Pancreas (tissue), 10 donors: ENCODE data around the gene DIP2C. TPM values are rescaled to one million over a fixed set of nuclear protein-coding genes. Genes with fewer than 3 reads are reported as not detected.

Experiments
- ATAC-seq, 4 donors: fragments of 200-7000 bp; cut with Tn5 transposase; one replicate each; pipeline versions ENCODE4 v1.8.0 to v1.9.1; 2020; ENCODE audit warnings: mild to moderate bottlenecking in 4 of 4, moderate library complexity in 4 of 4
- DNase-seq, 6 donors: peaks; one replicate each; pipeline ENCODE4 v3.0.0-alpha.2; 2020
- FAIRE-seq: peaks from 2 replicates; lab custom pipeline; 2012; peaks lifted over from hg19 to GRCh38; lab: Jason Lieb, UNC
- H3K27ac ChIP-seq, 4 donors: fragments of 200-600 bp; sonication (generic); 1 replicate in 3 of 4; 2 replicates in 1 of 4; pipeline versions ENCODE4 v1.5.0 to v1.8.0; 2020
- H3K27me3 ChIP-seq, 4 donors: fragments of 200-600 bp; one replicate each; pipeline ENCODE4 v1.8.0; 2021
- H3K36me3 ChIP-seq, 3 donors: fragments of 200-600 bp; sonication (generic) in 1 of 3; one replicate each; pipeline versions ENCODE4 v1.5.0 to v1.8.0; 2020 to 2021
- H3K4me1 ChIP-seq, 3 donors: fragments of 200-600 bp; one replicate each; pipeline ENCODE4 v1.8.0; 2021
- H3K4me3 ChIP-seq, 4 donors: fragments of 200-600 bp; sonication (generic) in 2 of 4; one replicate each; pipeline versions ENCODE4 v1.5.0 to v1.8.0; 2020 to 2021
- H3K9me3 ChIP-seq, 4 donors: fragments of 200-600 bp; one replicate each; pipeline ENCODE4 v1.8.0; 2021
- WGBS, 2 donors: extraction: QIAGEN DNeasy Blood & Tissue Kit; methylation state at CpG; one replicate each; pipeline ENCODE4 v1.1.7; 2013; 5-methylcytosine and 5-hydroxymethylcytosine counted together
- intact Hi-C, 3 donors: fragments of 100-400 bp; cut with DNase I; formaldehyde crosslinking; loops; one replicate each; pipeline versions ENCODE4 v1.11.1 to v1.14.2; 2022
- polyA plus RNA-seq, 2 donors: library from polyadenylated mRNA; stranded (reverse); fragments of 200-250 nt; gene quantifications; one replicate each; pipeline ENCODE4 v1.2.3, GENCODE V29; 2013
- total RNA-seq, 6 donors: library from RNA; stranded (reverse); fragmentation: NEBNext Ultra II Directional in 4 of 6; extraction: Animal tissue kit (Norgen Biotek cat#: 25700) in 4 of 6; gene quantifications; one replicate each; pipeline versions ENCODE4 v1.2.1 to v1.2.4, GENCODE V29; 2021 to 2023
- TF ChIP-seq, protein P1 (sequence below), 4 donors: fragments of 200-600 bp; sonication (generic) in 3 of 4; IDR thresholded peaks; one replicate each; pipeline versions ENCODE4 v1.5.0 to v1.8.0; 2021; ENCODE audit warnings: antibody characterized with exemption in 4 of 4
- donor health status: healthy with polysubstance abuse.
- donor health status: DM: no; HTN: no; CAD: no; lungs with moderate emphysema.
- donor health status: DM: no; HTN: no; CAD: no.
- donor health status: control.
- donor health status: control.
- donor health status: Bipolar disorder and iron deficiency.
- donor health status: DM: yes; HTN: yes; CAD: no.
- donor health status: DM: no; HTN: no; CAD: no.
- donor health status: DM: no; HTN: no; CAD: no.
- donor health status: DM: yes; HTN: yes; CAD: no.

Gene DIP2C
- total and polyA plus RNA-seq, 8 donors, result 4.3 to 11.8 (median 7.3) TPM

DNA sequence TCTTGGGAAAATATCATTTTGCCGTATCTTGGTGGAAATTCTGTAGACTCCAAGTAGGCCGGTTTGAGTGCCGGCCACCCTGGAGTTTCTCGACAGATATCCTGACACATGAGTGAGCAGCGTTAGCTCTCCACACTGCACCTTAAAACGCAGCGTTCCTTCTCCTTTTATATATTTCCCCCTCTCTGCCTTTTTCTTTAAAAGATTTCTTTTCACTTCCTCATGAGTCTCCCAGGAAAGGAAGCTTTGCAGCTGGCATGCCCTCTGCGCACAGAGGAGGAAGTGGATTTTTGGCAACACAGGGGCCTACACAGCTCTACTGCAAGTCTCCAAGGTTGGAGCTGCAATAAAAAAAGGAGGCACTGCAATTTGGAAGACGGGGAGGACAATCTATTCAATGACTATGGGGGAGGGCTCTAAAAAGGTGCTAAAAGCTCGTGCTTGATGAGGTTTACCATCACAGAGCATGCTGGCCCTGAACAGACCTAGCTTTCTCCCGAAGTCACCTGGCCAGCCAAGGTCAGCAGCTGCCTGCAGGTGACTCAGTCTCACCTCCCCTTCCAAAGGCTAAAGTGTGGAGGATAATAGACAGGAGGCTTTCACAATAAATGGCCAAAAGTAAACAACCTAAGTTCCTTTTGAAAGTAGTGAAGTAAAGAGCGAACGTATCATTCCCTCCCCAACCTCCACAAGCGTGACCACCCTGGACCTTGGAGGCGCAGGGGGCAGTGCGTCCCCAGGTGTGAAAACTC is 301.4 kb downstream of the DIP2C start:
- H3K4me1 ChIP-seq, result no peaks in the 10 kb centered on the region
- ATAC-seq, result peak; percentile 48 to 78 (median 56)
- no peaks in the 10 kb centered on the region for H3K9me3 ChIP-seq
- H3K36me3 ChIP-seq, result peaks cover 0 to 20% (median 9%) of the 10 kb centered on the region in 3 donors
- no peak overlapping the region for H3K4me3 ChIP-seq
- WGBS, 2 donors, result 81 to 83% methylated on average over 16 of the region's 16 CpGs
- H3K27me3 ChIP-seq, result no peaks in the 10 kb centered on the region
- DNase-seq, result no peak
- intact Hi-C loops, result no loop called here
- peak overlapping the region in 2 of 4 donors; percentile 1 to 18 for H3K27ac ChIP-seq
- FAIRE-seq, result no peak
- TF ChIP-seq, protein P1, sequence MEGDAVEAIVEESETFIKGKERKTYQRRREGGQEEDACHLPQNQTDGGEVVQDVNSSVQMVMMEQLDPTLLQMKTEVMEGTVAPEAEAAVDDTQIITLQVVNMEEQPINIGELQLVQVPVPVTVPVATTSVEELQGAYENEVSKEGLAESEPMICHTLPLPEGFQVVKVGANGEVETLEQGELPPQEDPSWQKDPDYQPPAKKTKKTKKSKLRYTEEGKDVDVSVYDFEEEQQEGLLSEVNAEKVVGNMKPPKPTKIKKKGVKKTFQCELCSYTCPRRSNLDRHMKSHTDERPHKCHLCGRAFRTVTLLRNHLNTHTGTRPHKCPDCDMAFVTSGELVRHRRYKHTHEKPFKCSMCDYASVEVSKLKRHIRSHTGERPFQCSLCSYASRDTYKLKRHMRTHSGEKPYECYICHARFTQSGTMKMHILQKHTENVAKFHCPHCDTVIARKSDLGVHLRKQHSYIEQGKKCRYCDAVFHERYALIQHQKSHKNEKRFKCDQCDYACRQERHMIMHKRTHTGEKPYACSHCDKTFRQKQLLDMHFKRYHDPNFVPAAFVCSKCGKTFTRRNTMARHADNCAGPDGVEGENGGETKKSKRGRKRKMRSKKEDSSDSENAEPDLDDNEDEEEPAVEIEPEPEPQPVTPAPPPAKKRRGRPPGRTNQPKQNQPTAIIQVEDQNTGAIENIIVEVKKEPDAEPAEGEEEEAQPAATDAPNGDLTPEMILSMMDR (IDR thresholded peaks at IDR 0.05), result no peak

- peak overlapping the region in 1 of 4 donors; percentile 1 for H3K27ac ChIP-seq
- FAIRE-seq, result no peak
Observed at GRCh38 chr10:387593-387891, 301.9 kb downstream of the DIP2C start.

GRCh38 chr10:386771-387592 is 302.5 kb downstream of the DIP2C start:
- intact Hi-C loops, result no loop called here
- H3K4me1 ChIP-seq, result no peaks in the 10 kb centered on the region
- no peak for FAIRE-seq
- no peaks in the 10 kb centered on the region for H3K27me3 ChIP-seq
- TF ChIP-seq, protein P1 (IDR thresholded peaks at IDR 0.05), result no peak
- H3K9me3 ChIP-seq, result no peaks in the 10 kb centered on the region
- no peak overlapping the region for H3K27ac ChIP-seq
- no peak overlapping the region for H3K4me3 ChIP-seq
- H3K36me3 ChIP-seq, result peaks cover 0 to 26% (median 9%) of the 10 kb centered on the region in 3 donors
- ATAC-seq, result peak in 2 of 4 donors; percentile 20 to 38
- no peak for DNase-seq
- 86 to 87% methylated on average over 27 of the region's 27 CpGs for WGBS, 2 donors

More at GRCh38 chr10:387593-387891, 301.9 kb downstream of the DIP2C start:
- intact Hi-C loops, result no loop called here
- DNase-seq (no peak), ATAC-seq (no peak)
- no peak overlapping the region for H3K4me3 ChIP-seq
- WGBS, 2 donors, result 90 to 95% methylated on average over 5 of the region's 5 CpGs
- no peaks in the 10 kb centered on the region for H3K9me3 ChIP-seq
- H3K36me3 ChIP-seq, result peaks cover 0 to 25% (median 9%) of the 10 kb centered on the region in 3 donors
- H3K27me3 ChIP-seq, result no peaks in the 10 kb centered on the region
- H3K4me1 ChIP-seq, result no peaks in the 10 kb centered on the region
- TF ChIP-seq, protein P1 (IDR thresholded peaks at IDR 0.05), result no peak

- no peak overlapping the region for H3K4me3 ChIP-seq
- H3K9me3 ChIP-seq, result no peaks in the 10 kb centered on the region
- 87 to 89% methylated on average over 31 of the region's 31 CpGs for WGBS, 2 donors
- H3K27me3 ChIP-seq, result no peaks in the 10 kb centered on the region
- H3K36me3 ChIP-seq, result peaks cover 0 to 26% (median 9%) of the 10 kb centered on the region in 3 donors
- DNase-seq (no peak), FAIRE-seq (no peak), ATAC-seq (no peak)
- H3K27ac ChIP-seq, result no peak overlapping the region
- TF ChIP-seq, protein P1 (IDR thresholded peaks at IDR 0.05), result no peak
- intact Hi-C loops, result no loop called here
- H3K4me1 ChIP-seq, result no peaks in the 10 kb centered on the region
Observed at GRCh38 chr10:385571-386300, 303.7 kb downstream of the DIP2C start.
